HG02678 (cell line): ENCODE results near the gene KCNE1.

Experiments used
- ATAC-seq: cut with Tn5 transposase; IDR thresholded peaks from one replicate; pipeline ENCODE4 v1.9.1; 2021; ENCODE audit warnings: mild to moderate bottlenecking, moderate library complexity; ENCODE audit not compliant: unreplicated experiment

The KCNE1 gene

DNA sequence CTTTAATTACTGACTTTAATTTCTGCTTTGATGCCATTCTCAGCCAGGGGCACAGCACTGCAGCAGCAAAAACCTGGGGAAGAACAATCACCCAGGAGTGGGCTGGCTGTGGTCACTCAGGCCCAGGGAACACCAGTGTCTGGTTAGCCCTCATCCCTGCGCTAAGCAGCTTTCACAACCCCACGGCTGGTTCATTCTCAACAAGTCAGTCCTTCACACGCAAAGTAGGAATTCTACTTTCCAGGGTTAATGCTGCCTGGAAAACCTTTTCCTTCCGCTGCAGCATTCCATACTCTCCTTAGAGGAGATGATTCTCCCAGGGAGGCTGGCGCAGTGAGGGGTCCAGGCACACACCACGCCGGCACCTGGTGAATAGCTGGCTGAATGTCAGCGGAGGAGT is 24.3 kb upstream of the KCNE1 start:
- no peak for ATAC-seq

GRCh38 chr21:34535886-34536285 is 23.9 kb upstream of the KCNE1 start:
- no peak for ATAC-seq

DNA sequence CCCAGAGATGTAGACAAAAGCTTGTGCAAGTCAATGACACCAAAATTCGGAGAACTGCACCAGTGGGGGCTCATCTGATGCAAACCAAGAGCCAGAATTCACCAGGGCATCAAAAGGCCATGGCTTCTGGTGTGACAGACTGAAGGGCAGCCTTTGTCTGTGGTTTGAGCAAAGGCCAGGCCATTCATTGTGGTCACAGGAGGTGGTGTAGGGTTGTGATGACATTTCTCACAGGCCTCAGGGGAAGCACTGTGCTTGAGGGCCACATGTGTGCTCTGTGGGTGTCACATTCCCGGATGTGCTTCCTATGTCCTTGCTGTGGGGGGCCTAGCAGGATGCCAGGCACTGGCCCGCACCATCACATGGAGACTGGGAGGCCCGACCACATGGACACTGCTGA is 22.5 kb upstream of the KCNE1 start:
- no peak for ATAC-seq

GRCh38 chr21:34533938-34534337 is 21.9 kb upstream of the KCNE1 start:
- no peak for ATAC-seq

DNA sequence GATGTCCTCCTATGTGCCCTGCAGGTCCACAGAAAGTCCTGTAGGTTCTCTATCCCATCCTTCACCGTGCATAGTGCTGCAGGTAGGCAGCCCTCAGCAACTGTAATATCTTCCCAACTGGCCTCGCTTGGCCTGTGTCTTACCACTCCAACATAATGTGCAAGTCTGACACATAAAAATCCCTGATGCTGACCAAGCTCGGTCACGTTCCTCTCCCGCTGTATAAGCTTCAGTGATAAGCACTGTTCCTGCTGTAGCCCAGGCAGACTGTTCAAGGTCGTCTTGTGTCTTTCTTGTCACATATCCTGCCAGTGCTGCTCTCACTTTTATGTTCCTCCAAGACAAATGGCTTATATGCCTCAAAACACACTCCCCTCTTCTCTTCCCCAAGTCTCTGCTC is 19.4 kb upstream of the KCNE1 start:
- no peak for ATAC-seq

GRCh38 chr21:34530261-34530660 is 18.3 kb upstream of the KCNE1 start:
- no peak for ATAC-seq

- no peak for ATAC-seq
Observed at GRCh38 chr21:34528131-34528561, 16.1 kb upstream of the KCNE1 start.

GRCh38 chr21:34526618-34527290 is 14.7 kb upstream of the KCNE1 start:
- ATAC-seq = peak; percentile 62

DNA sequence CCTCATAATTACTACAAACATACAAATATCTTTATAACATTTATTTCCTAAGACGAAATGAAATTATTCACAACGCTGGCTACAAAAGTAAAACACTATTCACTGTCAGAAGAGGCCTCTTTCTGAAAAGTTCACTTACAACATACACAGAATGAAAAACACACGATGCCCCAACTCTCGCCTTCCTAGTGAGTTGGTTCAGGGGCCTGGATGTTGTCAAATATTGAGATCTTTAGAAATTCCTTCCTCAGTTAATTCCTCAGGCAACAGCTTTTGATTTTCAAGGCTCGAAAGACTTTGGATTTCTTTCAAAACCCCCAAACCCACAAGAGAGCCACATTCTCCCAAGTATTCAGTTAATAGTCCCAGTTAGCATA is 14.2 kb upstream of the KCNE1 start:
- no peak for ATAC-seq

- ATAC-seq = no peak
Observed at GRCh38 chr21:34524646-34525601, 12.9 kb upstream of the KCNE1 start.

DNA sequence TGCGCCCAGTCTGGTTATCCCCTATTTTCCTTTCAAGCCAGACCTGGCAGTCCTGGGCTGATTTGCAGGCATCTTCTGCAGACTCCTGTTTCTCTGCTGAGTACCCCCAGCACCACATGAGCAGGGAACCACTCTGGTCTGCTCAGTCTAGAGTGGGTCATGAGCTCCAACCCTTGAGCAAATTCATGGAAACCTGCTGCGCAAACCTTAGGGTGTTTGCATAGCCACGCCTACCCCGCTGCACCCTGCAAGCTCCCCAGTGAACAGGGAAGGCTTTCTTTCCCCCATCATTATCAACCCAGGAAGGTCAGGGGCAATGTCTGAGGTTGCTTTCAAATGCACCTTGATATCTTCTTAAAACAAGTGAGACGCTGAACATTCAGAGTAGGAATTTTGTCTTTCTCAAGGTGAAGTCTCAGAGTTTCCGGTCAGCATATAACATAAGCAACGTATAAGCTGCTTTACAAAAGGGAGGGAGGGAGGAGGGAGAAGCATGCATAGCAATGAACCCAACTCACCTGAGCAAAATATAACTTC is 11.1 kb upstream of the KCNE1 start:
- no peak for ATAC-seq

DNA sequence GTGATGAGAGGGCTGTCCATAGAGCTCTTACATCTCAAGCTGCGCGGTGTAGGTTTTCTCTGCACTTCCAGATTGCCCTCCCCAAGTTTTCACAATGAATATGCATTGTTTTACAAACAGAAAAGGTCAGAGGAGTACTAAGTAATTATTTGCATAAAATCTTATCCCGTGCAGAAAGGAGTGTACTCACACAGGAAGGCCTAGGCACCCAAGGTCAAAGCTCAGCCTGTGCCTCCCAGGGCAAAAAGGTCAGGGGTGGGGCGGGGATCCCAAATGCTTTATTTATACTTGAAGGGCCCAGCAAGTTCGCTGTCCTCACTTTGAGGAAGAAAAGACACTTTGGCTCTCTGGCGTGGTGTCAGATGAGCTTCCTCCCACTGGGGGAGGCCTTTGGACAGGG is 10.3 kb upstream of the KCNE1 start:
- no peak for ATAC-seq

- no peak for ATAC-seq
Observed at GRCh38 chr21:34521561-34521960, 9.6 kb upstream of the KCNE1 start.

DNA sequence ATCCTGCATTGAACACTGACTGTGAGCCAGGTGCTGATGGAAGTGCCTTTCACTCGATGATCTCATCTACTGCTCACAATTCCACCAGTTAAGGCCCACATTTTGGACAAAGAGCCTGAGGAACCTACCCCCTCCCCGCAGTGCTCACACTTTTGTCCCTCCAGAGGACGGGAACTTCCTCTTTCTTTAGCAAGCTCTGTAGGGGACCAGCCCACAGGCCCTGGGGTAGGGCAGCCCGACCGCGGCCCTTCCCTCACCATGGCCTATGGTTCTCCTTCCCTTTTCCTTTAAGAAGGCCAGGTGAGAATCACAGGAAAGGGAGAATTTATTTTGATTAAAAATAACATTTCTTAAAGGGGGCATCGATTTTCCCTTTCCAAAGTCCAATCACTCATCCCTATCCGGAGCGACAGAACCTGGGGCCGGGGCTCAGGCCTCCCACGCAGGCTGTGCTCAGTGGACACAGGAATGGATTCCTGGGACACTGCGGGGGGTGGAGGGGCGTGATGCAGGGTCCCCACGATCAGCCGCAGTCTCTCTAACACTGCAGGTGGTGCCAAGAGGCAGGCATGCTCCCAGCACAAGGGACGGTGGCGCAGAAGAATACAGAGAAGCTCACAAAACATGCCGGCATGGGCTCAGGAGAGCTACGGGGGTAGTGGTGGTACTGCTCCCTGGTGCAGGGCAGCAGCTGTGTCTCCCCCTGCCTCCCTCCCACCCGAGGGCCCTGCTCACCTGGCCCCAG is 8.9 kb upstream of the KCNE1 start:
- no peak for ATAC-seq

GRCh38 chr21:34520281-34520680 is 8.3 kb upstream of the KCNE1 start:
- ATAC-seq = no peak

DNA sequence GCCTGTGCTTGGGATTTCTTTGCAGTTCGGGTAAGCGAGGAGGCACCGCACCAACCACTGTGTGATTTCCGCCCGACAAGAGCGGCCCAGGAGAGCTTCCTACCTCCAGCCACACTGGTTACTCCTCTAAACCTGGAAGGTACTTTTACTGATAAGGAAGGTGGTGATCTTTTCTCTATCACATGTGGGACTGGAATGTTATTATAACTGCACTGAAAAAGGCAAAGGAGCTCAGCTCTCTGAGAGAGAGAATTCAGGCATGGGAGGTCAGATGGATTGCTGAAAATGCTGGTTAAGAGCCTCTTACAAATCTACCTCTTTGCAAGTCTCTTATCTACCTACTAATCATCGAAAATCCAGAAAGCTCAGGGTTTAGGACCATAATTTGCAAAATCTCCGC is 7.7 kb upstream of the KCNE1 start:
- ATAC-seq = no peak

- ATAC-seq = no peak
Observed at GRCh38 chr21:34519016-34519415, 7.0 kb upstream of the KCNE1 start.

DNA sequence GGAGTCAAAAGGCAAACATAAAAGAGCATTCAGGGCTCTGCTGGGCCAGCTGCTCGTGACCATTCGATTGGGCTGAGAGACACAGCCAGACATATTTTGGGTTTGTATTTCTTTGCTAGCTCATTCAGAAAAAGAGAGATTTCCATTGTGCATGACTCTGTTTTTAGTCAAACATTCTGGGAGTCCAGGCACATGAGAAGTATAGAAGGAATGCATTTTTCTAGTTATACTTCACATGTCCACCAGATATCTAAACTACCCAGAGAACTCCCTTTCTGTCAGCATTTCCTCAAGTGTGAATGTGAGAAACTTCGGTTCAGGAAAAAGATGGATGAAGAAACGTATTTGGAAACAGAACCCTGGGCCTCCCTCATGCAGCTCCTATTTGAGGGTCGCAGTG is 6.3 kb upstream of the KCNE1 start:
- ATAC-seq = no peak

- no peak for ATAC-seq
Observed at GRCh38 chr21:34517491-34518245, 5.7 kb upstream of the KCNE1 start.

DNA sequence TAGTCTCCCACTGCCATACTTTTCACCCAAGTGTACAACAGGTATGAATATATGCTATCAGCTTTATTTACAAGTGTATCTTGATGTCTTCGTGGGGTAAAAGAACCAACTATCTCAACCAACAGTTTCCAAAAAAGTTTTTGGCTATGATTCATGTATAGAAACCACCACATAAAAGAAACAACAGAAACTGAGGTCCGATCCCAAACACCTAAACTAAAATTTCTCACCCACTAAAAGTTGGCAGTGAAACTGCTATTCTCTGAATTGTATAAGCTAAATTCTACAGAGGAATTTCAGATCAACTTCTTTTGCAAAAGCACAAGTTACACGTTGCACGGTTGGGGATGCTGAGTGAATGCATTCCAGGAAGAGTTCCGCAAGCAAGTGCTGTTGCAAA is 5.0 kb upstream of the KCNE1 start:
- ATAC-seq = no peak
